CD1c-positive myeloid dendritic cell (primary cell): ENCODE results near the gene GNG7.
"Not testable (repeated sequence)": the region's sequence is repeated elsewhere in the genome, so short reads cannot be mapped to it uniquely, and the experiment has no call there.

Experiments
- DNase-seq: peaks from one replicate; pipeline ENCODE4 v3.0.0-alpha.2; 2016; ENCODE audit errors: extremely low spot score

GNG7 gene

DNA sequence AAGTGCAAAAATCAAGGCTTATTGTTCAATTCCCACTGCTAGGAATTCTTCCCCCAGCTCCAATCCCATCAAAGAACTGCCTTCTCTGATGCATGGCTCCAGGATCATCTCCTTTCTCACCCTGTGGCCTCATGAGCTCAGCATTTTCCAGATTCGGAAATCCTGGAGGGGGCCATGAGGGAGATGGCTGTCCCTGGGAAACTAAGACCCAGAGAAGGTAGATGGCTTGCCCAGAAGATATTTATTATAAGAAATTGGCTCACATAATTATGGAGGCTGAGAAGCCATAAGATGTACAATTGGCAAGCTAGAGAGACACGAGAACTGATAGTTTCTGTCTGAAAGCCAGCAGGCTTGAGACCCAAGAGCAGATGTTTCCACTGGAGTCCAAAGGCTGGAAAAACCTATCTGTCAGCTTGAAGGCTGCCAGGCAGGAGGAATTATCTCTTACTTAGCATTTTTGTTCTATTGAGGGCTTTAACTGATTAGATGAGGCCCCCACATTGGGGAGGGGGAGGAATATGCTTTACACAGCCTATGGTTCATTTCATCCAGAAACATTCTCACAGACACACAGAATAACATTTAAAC lies 168.0 kb downstream of the GNG7 start:
- no peak for DNase-seq

DNA sequence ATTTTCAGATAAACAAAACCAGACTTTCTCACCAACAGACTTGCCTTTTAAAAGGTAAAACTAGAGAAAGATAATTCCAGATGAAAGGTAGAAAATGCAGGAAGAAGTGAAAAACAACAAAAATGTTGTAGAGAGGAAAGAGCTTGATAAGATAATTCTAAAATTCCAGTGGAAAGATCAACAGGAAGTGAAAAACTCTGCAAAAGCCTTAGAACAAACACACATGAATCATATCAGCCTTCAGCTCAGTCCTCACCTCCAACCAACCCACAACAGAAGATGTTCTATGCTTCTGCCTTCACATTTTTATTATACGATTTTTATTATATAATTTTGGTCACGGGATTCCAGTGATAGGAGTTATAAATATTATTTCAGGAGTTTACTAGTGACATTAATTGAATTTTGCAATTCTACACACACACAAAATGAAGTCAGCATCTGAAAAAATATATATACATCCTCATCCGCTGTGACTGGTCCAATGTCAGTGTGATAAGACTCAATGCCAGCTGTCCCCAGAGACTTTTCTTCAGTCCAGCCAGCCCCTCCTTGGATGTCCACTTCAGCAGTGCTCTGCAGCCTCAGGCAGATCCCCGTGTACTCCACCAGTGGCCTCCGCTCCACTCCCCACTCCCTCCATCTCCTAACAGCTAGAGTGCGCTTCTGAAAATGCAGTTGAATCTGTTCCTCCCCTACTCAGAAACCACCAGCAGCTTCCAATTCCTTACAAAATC lies 168.6 kb downstream of the GNG7 start:
- DNase-seq, result peak; percentile 43

DNA sequence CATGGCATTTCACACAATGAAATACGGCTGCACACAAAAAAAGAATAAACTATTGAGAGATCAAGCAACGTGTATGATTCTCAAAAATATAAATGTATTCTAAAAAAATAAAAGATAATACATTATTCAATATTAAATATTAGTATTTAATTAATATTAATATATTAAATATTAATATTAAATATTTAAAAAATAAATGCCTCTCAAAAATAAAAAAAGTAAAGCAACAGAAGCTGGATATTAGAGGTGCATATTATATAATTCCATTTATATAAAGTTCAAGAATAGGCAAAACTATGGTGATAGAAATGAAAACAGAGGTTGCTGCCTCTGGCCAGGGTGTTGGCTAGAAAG lies 169.4 kb downstream of the GNG7 start:
- no peak for DNase-seq

DNA sequence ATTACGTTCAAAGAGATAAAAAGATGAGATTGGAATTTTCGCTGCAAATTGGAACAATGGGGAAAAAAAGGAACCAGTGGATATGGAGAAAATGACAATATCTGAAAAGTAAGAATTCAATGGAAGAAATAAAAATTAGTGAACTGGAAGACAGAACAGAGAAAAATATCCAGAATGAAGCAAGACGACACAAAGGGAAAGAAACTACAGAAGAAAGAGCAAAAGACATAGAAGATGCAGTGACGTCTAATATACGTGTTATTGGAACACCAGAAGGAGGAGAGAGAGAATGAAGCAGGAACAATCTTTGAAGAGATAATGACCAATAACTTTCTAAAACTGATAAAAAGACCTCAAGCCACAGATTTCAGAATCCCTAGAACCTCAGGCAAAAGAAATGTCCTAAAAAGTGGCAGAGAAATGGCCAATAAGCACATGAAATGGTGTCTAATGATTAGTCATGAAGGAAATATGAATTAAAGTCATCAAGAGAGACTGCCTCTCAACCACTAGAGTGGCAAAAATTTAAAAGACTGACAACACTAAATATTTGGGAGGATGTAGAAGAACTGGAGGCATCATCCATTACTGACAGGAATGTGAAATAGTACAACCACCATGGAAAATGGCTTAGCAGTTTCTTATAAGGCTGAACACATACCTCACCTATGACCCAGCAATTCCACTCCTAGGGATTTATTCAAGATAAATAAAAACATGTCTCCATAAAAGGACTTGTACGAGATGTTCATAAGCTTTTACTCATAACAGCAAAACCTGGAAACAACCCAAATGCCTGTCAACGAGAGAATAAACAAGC lies 170.0 kb downstream of the GNG7 start:
- no peak for DNase-seq

DNA sequence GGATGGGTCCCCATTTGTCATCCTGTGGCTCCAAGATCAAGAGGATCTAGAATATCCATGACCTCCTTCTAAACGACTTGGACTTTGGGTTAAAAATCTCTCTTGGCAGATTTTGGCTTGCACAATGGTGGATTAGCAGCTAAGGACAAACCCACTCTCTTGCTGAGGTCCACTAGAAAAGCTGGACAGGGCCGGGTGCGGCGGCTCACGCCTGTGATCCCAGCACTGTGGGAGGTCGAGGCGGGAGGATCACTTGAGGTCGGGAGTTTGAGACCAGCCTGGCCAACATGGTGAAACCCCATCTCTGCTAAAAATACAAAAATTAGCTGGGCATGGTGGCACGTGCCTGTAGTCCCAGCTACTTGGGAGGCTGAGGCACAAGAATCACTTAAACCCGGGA lies 172.6 kb downstream of the GNG7 start:
- not testable (repeated sequence) for DNase-seq

- DNase-seq, result no peak
These were observed 173.0 kb downstream of the GNG7 start for GRCh38 chr19:2529473-2529918.

GRCh38 chr19:2528675-2529101 lies 173.8 kb downstream of the GNG7 start:
- no peak for DNase-seq

DNA sequence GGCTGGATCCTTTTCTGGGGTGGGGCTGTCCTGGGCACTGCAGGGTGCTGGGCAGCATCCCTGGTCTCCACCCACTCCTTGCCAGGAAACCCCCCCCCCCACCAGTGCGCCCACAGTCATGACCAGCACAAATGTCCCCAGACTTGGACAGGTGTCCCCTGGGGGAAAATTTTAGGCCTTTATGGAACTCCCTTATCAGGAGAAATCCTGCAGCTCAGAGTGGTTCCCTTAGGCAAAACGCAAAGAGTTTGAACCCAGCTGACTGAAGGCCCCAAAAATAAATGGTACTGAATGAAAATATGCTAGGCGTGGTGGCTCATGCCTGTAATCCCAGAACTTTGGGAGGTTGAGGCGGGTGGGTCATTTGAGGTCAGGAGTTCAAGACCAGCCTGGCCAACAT lies 174.8 kb downstream of the GNG7 start:
- no peak for DNase-seq

GRCh38 chr19:2527171-2527570 lies 175.3 kb downstream of the GNG7 start:
- no peak for DNase-seq

DNA sequence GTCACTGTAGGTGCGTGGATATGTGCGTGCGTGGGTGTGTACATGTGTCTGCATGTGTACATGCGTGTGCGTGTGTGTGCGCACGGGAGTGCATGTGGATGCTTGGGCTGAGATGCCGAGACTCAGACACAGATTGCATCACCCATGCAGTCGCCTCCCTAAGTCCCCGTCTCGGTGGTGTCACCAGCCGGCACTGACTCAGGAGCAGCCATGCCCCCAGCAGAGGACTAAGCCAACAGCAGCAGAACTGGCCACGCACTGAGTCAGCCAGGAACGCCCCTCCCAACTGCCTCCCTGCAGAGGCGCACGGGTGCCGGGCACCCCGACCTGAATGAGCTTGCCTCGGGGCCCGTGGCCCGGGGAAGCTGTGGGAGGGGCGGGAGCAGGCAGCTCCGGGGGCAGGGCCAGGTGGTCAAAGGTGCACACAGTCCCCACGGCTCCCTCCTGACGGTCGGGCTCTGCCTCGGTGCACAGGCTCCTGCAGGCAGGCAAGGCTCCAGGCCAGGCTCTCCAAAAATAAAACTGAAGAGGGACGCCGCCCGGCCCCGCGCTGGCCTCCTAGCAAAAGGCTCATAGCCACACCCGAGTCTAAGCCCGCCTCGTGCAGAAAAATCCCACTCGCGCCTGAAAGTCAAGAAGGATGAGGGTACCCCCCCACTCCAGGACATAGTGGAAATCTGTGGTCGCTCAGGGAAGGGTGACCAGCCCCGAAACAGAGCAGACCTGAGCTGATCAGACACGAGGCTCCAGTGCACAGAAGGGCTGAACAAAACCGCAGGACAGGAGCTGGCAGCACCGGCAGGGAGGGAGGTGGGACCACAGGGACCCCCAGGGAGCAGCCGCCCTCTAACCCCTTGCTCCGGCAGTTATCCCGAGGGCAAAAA lies 177.4 kb downstream of the GNG7 start:
- DNase-seq, result no peak

- DNase-seq, result no peak
These were observed 178.1 kb downstream of the GNG7 start for GRCh38 chr19:2524361-2524839.

DNA sequence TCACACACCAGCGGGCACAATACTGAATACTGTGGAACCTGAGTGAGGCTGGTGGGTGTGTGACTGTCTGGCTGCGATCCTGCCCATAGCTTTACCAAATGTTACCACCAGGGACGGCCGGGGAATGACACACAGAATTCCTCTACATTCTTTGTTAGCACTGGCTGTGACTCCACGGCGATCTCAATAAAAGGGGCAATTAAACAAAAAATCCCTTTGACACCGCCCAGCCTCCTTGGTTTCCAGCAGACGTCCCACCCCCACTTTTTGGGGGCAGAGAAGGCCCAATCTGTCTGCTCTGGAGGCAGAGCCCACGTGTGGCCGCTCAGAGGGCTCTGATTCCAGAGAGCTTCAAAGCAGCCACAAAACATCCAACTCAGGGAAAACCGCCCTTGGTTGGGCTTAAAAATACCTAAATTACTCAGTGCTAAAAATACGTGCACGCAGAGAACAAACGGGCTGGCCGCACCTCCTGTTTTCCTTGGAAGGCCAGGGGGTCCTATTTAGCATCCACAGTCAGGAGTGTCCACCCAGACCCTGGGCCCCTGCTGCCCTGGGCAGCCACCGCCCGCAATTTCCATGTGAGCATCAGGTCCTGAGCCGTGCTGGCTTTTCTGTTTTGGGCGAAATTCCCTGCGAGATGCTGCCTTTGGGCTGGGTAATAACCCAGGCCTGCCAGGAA lies 178.7 kb downstream of the GNG7 start:
- DNase-seq, result no peak

DNA sequence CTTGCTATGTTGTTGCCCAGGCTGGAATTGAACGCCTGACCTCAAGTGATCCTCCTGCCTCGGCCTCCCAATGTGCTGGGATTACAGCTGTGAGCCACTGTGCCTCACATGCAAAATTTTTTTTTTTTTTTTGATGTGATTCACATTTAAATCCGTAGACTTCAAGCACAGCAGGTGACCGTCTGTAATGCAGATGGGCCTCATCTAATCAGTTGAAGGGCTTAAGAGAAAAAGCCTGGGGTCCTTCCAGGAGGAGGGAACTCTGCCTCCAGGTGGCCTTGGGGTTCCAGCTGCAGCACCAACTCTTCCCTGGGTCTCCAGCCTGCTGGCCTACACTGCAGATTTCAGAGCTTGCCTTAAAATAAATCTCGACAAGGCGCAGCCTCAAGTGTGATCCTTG lies 183.0 kb downstream of the GNG7 start:
- DNase-seq, result no peak

DNA sequence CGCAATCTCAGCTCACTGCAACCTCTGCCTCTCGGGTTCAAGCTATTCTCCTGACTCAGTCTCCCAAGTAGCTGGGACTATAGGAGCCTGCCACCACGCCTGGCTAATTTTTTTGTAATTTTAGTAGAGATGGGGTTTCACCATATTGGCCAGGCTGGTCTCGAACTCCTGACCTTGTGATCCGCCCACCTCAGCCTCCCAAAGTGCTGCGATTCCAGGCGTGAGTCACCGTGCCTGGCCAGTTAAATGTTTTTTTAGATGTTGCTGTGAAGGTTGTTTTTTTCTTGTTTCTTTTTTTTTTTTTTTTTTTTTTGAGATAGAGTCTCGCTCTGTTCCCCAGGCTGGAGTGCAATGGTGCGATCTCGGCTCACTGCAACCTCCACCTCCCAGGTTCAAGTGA lies 183.6 kb downstream of the GNG7 start:
- DNase-seq, result not testable (repeated sequence)

- DNase-seq, result no peak
These were observed 184.5 kb downstream of the GNG7 start for GRCh38 chr19:2517881-2518601.

GRCh38 chr19:2516727-2517126 lies 185.8 kb downstream of the GNG7 start:
- DNase-seq, result no peak

GRCh38 chr19:2514981-2515518 lies 187.4 kb downstream of the GNG7 start:
- no peak for DNase-seq

- DNase-seq, result no peak
These were observed 189.7 kb downstream of the GNG7 start for GRCh38 chr19:2512523-2513431.

DNA sequence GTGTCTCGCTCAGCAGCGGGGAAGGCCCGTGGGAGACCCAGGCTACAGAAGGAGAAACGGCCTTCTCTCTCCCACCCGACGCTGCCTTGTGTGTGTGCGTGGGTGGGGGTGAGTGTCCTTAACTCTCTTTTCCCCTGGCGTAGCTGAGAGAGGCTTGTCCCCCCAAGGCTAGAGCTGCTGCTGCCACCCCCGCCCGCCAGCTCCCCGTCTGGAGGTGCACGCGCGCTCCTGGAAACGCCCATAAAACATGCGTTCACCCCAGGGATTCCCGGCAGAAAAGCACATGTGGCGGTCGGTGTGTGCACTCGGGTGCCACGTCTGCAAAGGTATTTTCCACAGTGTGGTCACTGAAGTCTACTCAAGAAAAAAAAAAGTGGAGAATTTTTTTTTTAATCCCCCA lies 190.5 kb downstream of the GNG7 start:
- DNase-seq, result no peak
